Measurements from ENCODE around the gene NDUFB4.

- TF ChIP-seq POLR2A (IDR thresholded peaks at IDR 0.05) (no peak), CTCF (IDR thresholded peaks at IDR 0.05) (no peak)
Measured at GRCh38 chr3:120554812-120555606, 41.1 kb upstream of the NDUFB4 start.
